Jurkat, Clone E6-1 (cell line): ENCODE data around the gene FOXF1.

ENCODE experiments used
- DNase-seq: peaks from one replicate; pipeline ENCODE4 v3.0.0-alpha.2; 2011; ENCODE audit warnings: low read depth, low spot score
- H3K4me3 ChIP-seq: 2 replicates; pipeline ENCODE4 v1.5.1; 2011; ENCODE audit warnings: mild to moderate bottlenecking, low read length, control low read depth, moderate library complexity

The FOXF1 gene

GRCh38 chr16:86514481-86515376, 4.4 kb downstream of the FOXF1 start:
- no peak overlapping the region for H3K4me3 ChIP-seq
- no peak for DNase-seq

GRCh38 chr16:86515413-86515776, 5.1 kb downstream of the FOXF1 start:
- DNase-seq, result no peak
- no peak overlapping the region for H3K4me3 ChIP-seq

- H3K4me3 ChIP-seq, result no peak overlapping the region
- DNase-seq, result no peak
Measured at GRCh38 chr16:86515777-86516622, 5.7 kb downstream of the FOXF1 start.

GRCh38 chr16:86516623-86517003, 6.3 kb downstream of the FOXF1 start:
- no peak overlapping the region for H3K4me3 ChIP-seq
- no peak for DNase-seq

GRCh38 chr16:86517033-86517432, 6.7 kb downstream of the FOXF1 start:
- no peak overlapping the region for H3K4me3 ChIP-seq

GRCh38 chr16:86517652-86518258, 7.4 kb downstream of the FOXF1 start:
- no peak for DNase-seq
- H3K4me3 ChIP-seq, result no peak overlapping the region

More at GRCh38 chr16:86517033-86517432, 6.7 kb downstream of the FOXF1 start:
- no peak for DNase-seq

GRCh38 chr16:86519007-86519648, 8.8 kb downstream of the FOXF1 start:
- no peak overlapping the region for H3K4me3 ChIP-seq
- DNase-seq, result no peak

- H3K4me3 ChIP-seq, result no peak overlapping the region
- no peak for DNase-seq
Measured at GRCh38 chr16:86519649-86520316, 9.5 kb downstream of the FOXF1 start.

- no peak for DNase-seq
Measured at GRCh38 chr16:86520317-86521210, 10.2 kb downstream of the FOXF1 start.

GRCh38 chr16:86521236-86522197, 11.2 kb downstream of the FOXF1 start:
- no peak for DNase-seq

More at GRCh38 chr16:86520317-86521210, 10.2 kb downstream of the FOXF1 start:
- H3K4me3 ChIP-seq, result no peak overlapping the region

GRCh38 chr16:86522634-86523033, 12.3 kb downstream of the FOXF1 start:
- DNase-seq, result no peak
- H3K4me3 ChIP-seq, result no peak overlapping the region

More at GRCh38 chr16:86521236-86522197, 11.2 kb downstream of the FOXF1 start:
- no peak overlapping the region for H3K4me3 ChIP-seq

GRCh38 chr16:86523166-86523740, 12.9 kb downstream of the FOXF1 start:
- H3K4me3 ChIP-seq, result no peak overlapping the region
- DNase-seq, result no peak

GRCh38 chr16:86524029-86524428, 13.7 kb downstream of the FOXF1 start:
- no peak overlapping the region for H3K4me3 ChIP-seq
- no peak for DNase-seq

- no peak for DNase-seq
Measured at GRCh38 chr16:86525696-86526095, 15.4 kb downstream of the FOXF1 start.

GRCh38 chr16:86527366-86527765, 17.0 kb downstream of the FOXF1 start:
- no peak overlapping the region for H3K4me3 ChIP-seq
- no peak for DNase-seq

More at GRCh38 chr16:86525696-86526095, 15.4 kb downstream of the FOXF1 start:
- no peak overlapping the region for H3K4me3 ChIP-seq
